ENCODE measurements around the gene RAB31.

The RAB31 gene

GRCh38 chr18:9806905-9807304 lies 98.8 kb downstream of the RAB31 start (continued):
- TF ChIP-seq ZBTB21 (tag by site-specific recombination; IDR thresholded peaks at IDR 0.05) (no peak), ZNF146 (tag by site-specific recombination; IDR thresholded peaks at IDR 0.05) (no peak)

- no peak overlapping the region for H3K4me3 ChIP-seq (ENCODE audit: low read depth, low read length)
- TF ChIP-seq ZNF184 (tag by site-specific recombination; IDR thresholded peaks at IDR 0.05) (no peak), ZFHX2 (tag by site-specific recombination; conservative IDR thresholded peaks at IDR 0.05) (peak; percentile 90), ZNF660 (tag by site-specific recombination; IDR thresholded peaks at IDR 0.05) (no peak), ZNF514 (tag by site-specific recombination; IDR thresholded peaks at IDR 0.05) (no peak), PRDM10 (tag by site-specific recombination; IDR thresholded peaks at IDR 0.05) (peak; percentile 47; the same call in 1 of the 2 replicates), EGR2 (tag by site-specific recombination; IDR thresholded peaks at IDR 0.05; ENCODE audit: low read depth) (peak; percentile 65), ZNF76 (tag by site-specific recombination; IDR thresholded peaks at IDR 0.05; ENCODE audit: borderline replicate concordance, low read depth) (no peak), ZNF2 (tag by site-specific recombination; IDR thresholded peaks at IDR 0.05) (no peak), ZNF510 (tag by site-specific recombination; IDR thresholded peaks at IDR 0.05; ENCODE audit: insufficient replicate concordance) (no peak), ZNF398 (tag by site-specific recombination; IDR thresholded peaks at IDR 0.05) (no peak), ZNF530 (tag by site-specific recombination; IDR thresholded peaks at IDR 0.05; ENCODE audit: low read depth) (no peak), ZNF791 (tag by site-specific recombination; IDR thresholded peaks at IDR 0.05) (no peak), ZBTB48 (tag by site-specific recombination; IDR thresholded peaks at IDR 0.05) (no peak), ZSCAN5A (tag by site-specific recombination; IDR thresholded peaks at IDR 0.05) (no peak)
- POLR2A ChIA-PET = interaction anchor here (0.9 kb wide), 1 partner anchor 105 kb away, joined by 3 read pairs; the partner anchor contains the start of gene VAPA
Observed at GRCh38 chr18:9808295-9809241, 100.5 kb downstream of the RAB31 start.

More at GRCh38 chr18:9808295-9809241, 100.5 kb downstream of the RAB31 start:
- Histone ChIP-seq H3K27ac (ENCODE audit: extremely low read depth, low read depth, low read length) (no peak overlapping the region), H3K9me3 (ENCODE audit: control insufficient read depth, insufficient read depth, low read depth, low read length) (no peaks in the 10 kb centered on the region), H3K36me3 (ENCODE audit: control insufficient read depth in 2 of 2, insufficient read depth in 1 of 2, low read length in 2 of 2) (peaks cover 0 to 4% of the 10 kb centered on the region in 2 experiments; a peak in 1 of 3 replicates), H3K4me1 (ENCODE audit: control insufficient read depth, insufficient read depth, low read length) (peaks cover 15% of the 10 kb centered on the region)
- CTCF ChIA-PET = no interaction called here
